Measurements from ENCODE around the gene ZNF101. TPM values are rescaled to one million over a fixed set of nuclear protein-coding genes. Genes with fewer than 3 reads are reported as not detected.
"Not testable (repeated sequence)": the region's sequence is repeated elsewhere in the genome, so short reads cannot be mapped to it uniquely, and the experiment has no call there.

Gene ZNF101
- total and polyA plus RNA-seq, 2 donors (not counting 1 experiment from before 2014, with no cell fraction given) = 4.4 to 5.4 TPM

- peak within 1 kb of the TSS; percentile 98 for H3K27ac ChIP-seq (ENCODE audit: insufficient read depth, low read length)
- no peaks in the 10 kb centered on the region for H4K20me1 ChIP-seq (ENCODE audit: control insufficient read depth, extremely low read depth, insufficient read depth, low read length)
- peaks cover 7% of the 10 kb centered on the region for H3K36me3 ChIP-seq (ENCODE audit: control insufficient read depth, insufficient read depth, low read length)
- no peak for TF ChIP-seq EZH2 (IDR thresholded peaks at IDR 0.05; ENCODE audit: low read length, missing control alignments)
- TF ChIP-seq, protein P1, sequence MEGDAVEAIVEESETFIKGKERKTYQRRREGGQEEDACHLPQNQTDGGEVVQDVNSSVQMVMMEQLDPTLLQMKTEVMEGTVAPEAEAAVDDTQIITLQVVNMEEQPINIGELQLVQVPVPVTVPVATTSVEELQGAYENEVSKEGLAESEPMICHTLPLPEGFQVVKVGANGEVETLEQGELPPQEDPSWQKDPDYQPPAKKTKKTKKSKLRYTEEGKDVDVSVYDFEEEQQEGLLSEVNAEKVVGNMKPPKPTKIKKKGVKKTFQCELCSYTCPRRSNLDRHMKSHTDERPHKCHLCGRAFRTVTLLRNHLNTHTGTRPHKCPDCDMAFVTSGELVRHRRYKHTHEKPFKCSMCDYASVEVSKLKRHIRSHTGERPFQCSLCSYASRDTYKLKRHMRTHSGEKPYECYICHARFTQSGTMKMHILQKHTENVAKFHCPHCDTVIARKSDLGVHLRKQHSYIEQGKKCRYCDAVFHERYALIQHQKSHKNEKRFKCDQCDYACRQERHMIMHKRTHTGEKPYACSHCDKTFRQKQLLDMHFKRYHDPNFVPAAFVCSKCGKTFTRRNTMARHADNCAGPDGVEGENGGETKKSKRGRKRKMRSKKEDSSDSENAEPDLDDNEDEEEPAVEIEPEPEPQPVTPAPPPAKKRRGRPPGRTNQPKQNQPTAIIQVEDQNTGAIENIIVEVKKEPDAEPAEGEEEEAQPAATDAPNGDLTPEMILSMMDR (conservative IDR thresholded peaks at IDR 0.05 in 1 of 2, IDR thresholded peaks at IDR 0.05 in 1 of 2; ENCODE audit: low read depth in 1 of 2, low read length in 2 of 2) = no peak
- DNase-seq (ENCODE audit: low read depth in 2 of 2) = peak; percentile 98
- H3K4me3 ChIP-seq (replicated peaks in 1 of 4; ENCODE audit: control extremely low read depth in 1 of 4, insufficient read depth in 1 of 4, low read depth in 3 of 4, low read length in 4 of 4) = peak within 1 kb of the TSS; percentile 70 to 98 (median 96)
- H3K4me2 ChIP-seq (ENCODE audit: extremely low read depth, insufficient read depth, low read length) = peak within 1 kb of the TSS; percentile 77
- peak within 1 kb of the TSS; percentile 97 for H3K9ac ChIP-seq (ENCODE audit: insufficient read depth, low read length)
- no peaks in the 10 kb centered on the region for H3K9me3 ChIP-seq (ENCODE audit: control insufficient read depth, insufficient read depth, low read depth, low read length)
- peaks cover 6% of the 10 kb centered on the region for H3K4me1 ChIP-seq (ENCODE audit: control insufficient read depth, extremely low read depth, insufficient read depth, low read length)
- no peaks in the 10 kb centered on the region for H3K27me3 ChIP-seq (ENCODE audit: control insufficient read depth, insufficient read depth, low read length)
- H3K79me2 ChIP-seq (ENCODE audit: control insufficient read depth, insufficient read depth, low read length) = peaks cover 33% of the 10 kb centered on the region
- H2AFZ ChIP-seq (ENCODE audit: low read length) = peak within 1 kb of the TSS; percentile 92
Measured at GRCh38 chr19:19663256-19664120, 5.2 kb upstream of the ZNF101 start, which contains the start of gene ATP13A1. Gene ATP13A1 (minus strand): TSS chr19:19663676. CDS start chr19:19663666, 10 bp downstream.

DNA sequence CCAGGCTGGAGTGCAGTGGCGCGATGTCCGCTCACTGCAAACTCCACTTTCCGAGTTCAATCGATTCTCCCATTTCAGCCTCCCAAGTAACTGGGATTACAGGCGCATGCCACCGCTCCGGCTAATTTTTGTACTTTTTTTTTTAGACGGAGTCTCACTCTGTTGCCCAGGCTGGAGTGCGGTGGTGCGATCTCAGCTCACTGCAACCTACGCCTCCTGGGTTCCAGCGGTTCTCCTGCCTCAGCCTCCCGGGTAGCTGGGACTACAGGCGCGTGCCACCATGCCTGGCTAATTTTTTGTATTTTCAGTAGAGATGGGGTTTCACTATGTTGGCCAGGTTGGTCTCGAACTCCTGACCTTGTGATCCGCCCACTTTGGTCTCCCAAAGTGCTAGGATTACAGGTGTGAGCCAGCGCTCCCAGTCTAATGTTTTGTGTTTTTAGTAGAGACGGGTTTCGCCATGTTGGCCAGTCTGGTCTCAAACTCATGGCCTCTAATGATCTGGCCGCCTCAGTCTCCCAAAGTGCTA is 3.2 kb upstream of the ZNF101 start:
- H3K4me1 ChIP-seq (ENCODE audit: control insufficient read depth, extremely low read depth, insufficient read depth, low read length); H3K9ac ChIP-seq (ENCODE audit: insufficient read depth, low read length); H3K27ac ChIP-seq (ENCODE audit: insufficient read depth, low read length); DNase-seq (ENCODE audit: low read depth in 2 of 2); H3K4me2 ChIP-seq (ENCODE audit: extremely low read depth, insufficient read depth, low read length); H3K9me3 ChIP-seq (ENCODE audit: control insufficient read depth, insufficient read depth, low read depth, low read length); H3K27me3 ChIP-seq (ENCODE audit: control insufficient read depth, insufficient read depth, low read length); H3K36me3 ChIP-seq (ENCODE audit: control insufficient read depth, insufficient read depth, low read length); H2AFZ ChIP-seq (ENCODE audit: low read length); H4K20me1 ChIP-seq (ENCODE audit: control insufficient read depth, extremely low read depth, insufficient read depth, low read length); H3K4me3 ChIP-seq (replicated peaks in 1 of 4; ENCODE audit: control extremely low read depth in 1 of 4, insufficient read depth in 1 of 4, low read depth in 3 of 4, low read length in 4 of 4): not testable (repeated sequence)
- H3K79me2 ChIP-seq (ENCODE audit: control insufficient read depth, insufficient read depth, low read length) = peaks cover 25% of the 10 kb centered on the region

- H3K4me2 ChIP-seq (ENCODE audit: extremely low read depth, insufficient read depth, low read length) = no peak overlapping the region
Measured at GRCh38 chr19:19670070-19670551, 1.5 kb downstream of the ZNF101 start.

More at GRCh38 chr19:19670070-19670551, 1.5 kb downstream of the ZNF101 start:
- H4K20me1 ChIP-seq (ENCODE audit: control insufficient read depth, extremely low read depth, insufficient read depth, low read length) = no peaks in the 10 kb centered on the region
- DNase-seq (ENCODE audit: low read depth in 2 of 2) = no peak
- TF ChIP-seq EZH2 (IDR thresholded peaks at IDR 0.05; ENCODE audit: low read length, missing control alignments) = no peak
- TF ChIP-seq, protein P1 (conservative IDR thresholded peaks at IDR 0.05 in 1 of 2, IDR thresholded peaks at IDR 0.05 in 1 of 2; ENCODE audit: low read depth in 1 of 2, low read length in 2 of 2) = no peak
- no peak overlapping the region for H3K9ac ChIP-seq (ENCODE audit: insufficient read depth, low read length)
- H3K9me3 ChIP-seq (ENCODE audit: control insufficient read depth, insufficient read depth, low read depth, low read length) = no peaks in the 10 kb centered on the region
- H3K4me3 ChIP-seq (replicated peaks in 1 of 4; ENCODE audit: control extremely low read depth in 1 of 4, insufficient read depth in 1 of 4, low read depth in 3 of 4, low read length in 4 of 4) = peak overlapping the region in 1 of 4 experiments; percentile 85
- peaks cover 2% of the 10 kb centered on the region for H3K4me1 ChIP-seq (ENCODE audit: control insufficient read depth, extremely low read depth, insufficient read depth, low read length)
- no peaks in the 10 kb centered on the region for H3K79me2 ChIP-seq (ENCODE audit: control insufficient read depth, insufficient read depth, low read length)
- H3K27me3 ChIP-seq (ENCODE audit: control insufficient read depth, insufficient read depth, low read length) = no peaks in the 10 kb centered on the region
- no peak overlapping the region for H2AFZ ChIP-seq (ENCODE audit: low read length)
- no peaks in the 10 kb centered on the region for H3K36me3 ChIP-seq (ENCODE audit: control insufficient read depth, insufficient read depth, low read length)
- H3K27ac ChIP-seq (ENCODE audit: insufficient read depth, low read length) = no peak overlapping the region

Data from fibroblast of lung (primary cell).